Spleen (tissue), 7 donors: ENCODE results near the gene ARHGEF10L.

Source experiments
- POLR2AphosphoS5 ChIP-seq, 3 donors: sonication (generic); formaldehyde crosslinking; IDR thresholded peaks; one replicate each; pipeline ENCODE4 v1.5.1; 2017; ENCODE audit warnings: antibody characterized with exemption in 3 of 3
- TF ChIP-seq, protein P1 (sequence below), 11 experiments: fragments of 200-600 bp in 7 of 11; fragments of 450-650 bp in 4 of 11; sonication (generic) in 4 of 11; IDR thresholded peaks in 8 of 11; conservative IDR thresholded peaks in 3 of 11; 1 replicate in 7 of 11; 2 replicates in 4 of 11; pipeline versions ENCODE4 v1.4.0 to v1.8.0; 2016 to 2021; ENCODE audit warnings: antibody characterized with exemption in 11 of 11, inconsistent platforms in 4 of 11, mild to moderate bottlenecking in 1 of 11
- donor health status: DM: no; HTN: no; CAD: no; lungs with moderate emphysema.
- donor health status: DM: no; HTN: no; CAD: no.
- donor health status: DM: no; HTN: no; CAD: no.

DNA sequence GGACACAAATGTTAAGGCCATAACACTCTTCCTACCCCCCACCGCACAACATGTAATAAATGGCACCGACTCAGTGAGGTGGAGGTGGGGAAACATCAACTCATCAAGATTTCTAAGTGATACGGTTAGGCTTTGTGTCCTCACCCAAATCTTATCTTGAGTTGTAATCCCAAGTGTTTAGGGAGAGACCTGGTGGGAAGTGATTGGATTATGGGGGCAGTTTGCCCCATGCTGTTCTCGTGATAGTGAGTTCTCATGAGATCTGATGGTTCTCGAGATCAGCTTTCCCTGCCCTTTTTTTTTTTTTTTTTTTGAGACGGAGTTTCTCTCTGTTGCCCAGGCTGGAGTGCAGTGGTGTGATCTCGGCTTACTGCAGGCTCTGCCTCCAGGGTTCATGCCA is 164.7 kb downstream of the ARHGEF10L start:
- TF ChIP-seq POLR2AphosphoS5 (IDR thresholded peaks at IDR 0.05): no peak
- TF ChIP-seq, protein P1, sequence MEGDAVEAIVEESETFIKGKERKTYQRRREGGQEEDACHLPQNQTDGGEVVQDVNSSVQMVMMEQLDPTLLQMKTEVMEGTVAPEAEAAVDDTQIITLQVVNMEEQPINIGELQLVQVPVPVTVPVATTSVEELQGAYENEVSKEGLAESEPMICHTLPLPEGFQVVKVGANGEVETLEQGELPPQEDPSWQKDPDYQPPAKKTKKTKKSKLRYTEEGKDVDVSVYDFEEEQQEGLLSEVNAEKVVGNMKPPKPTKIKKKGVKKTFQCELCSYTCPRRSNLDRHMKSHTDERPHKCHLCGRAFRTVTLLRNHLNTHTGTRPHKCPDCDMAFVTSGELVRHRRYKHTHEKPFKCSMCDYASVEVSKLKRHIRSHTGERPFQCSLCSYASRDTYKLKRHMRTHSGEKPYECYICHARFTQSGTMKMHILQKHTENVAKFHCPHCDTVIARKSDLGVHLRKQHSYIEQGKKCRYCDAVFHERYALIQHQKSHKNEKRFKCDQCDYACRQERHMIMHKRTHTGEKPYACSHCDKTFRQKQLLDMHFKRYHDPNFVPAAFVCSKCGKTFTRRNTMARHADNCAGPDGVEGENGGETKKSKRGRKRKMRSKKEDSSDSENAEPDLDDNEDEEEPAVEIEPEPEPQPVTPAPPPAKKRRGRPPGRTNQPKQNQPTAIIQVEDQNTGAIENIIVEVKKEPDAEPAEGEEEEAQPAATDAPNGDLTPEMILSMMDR (IDR thresholded peaks at IDR 0.05 in 8 of 11, conservative IDR thresholded peaks at IDR 0.05 in 3 of 11): no peak
